Esophagus muscularis mucosa (tissue), 4 donors: ENCODE measurements around the gene OLFM2.

Source experiments
- EP300 ChIP-seq: sonication (generic); formaldehyde crosslinking; IDR thresholded peaks from one replicate; pipeline ENCODE4 v1.6.1; 2017; ENCODE audit warnings: antibody characterized with exemption
- POLR2A ChIP-seq: fragments of 450-650 bp; IDR thresholded peaks from one replicate; pipeline ENCODE4 v1.6.1; 2017; ENCODE audit warnings: antibody characterized with exemption, moderate library complexity, mild to moderate bottlenecking, low read depth
- POLR2AphosphoS5 ChIP-seq, 2 donors: sonication (generic); formaldehyde crosslinking; IDR thresholded peaks; one replicate each; pipeline ENCODE4 v1.6.1; 2017; ENCODE audit warnings: antibody characterized with exemption in 2 of 2
- TF ChIP-seq, protein P1 (sequence below), 3 experiments: fragments of 200-600 bp in 2 of 3; fragments of 450-650 bp in 1 of 3; sonication (generic) in 2 of 3; IDR thresholded peaks; one replicate each; pipeline ENCODE4 v1.5.1; 2017 to 2019; ENCODE audit warnings: antibody characterized with exemption in 3 of 3, mild to moderate bottlenecking in 2 of 3, moderate library complexity in 1 of 3

DNA sequence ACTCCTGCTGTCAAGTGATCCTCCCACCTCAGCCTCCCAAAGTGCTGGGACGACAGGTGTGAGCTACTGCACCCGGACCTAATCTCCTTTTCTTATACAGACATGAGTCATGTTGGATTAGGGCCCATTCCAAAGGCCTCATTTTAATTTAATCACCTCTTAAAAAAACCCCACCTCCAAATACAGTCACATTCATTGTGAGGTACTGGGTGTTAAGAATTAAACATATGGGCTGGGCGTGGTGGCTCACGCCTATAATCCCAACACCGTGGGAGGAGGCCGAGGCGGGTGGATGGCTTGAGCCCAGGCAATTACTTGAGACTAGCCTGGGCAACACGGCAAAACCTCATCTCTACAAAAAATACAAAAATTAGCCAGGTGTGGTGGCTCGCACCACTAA lies 54.6 kb downstream of the OLFM2 start:
- TF ChIP-seq POLR2AphosphoS5 (IDR thresholded peaks at IDR 0.05) (no peak), POLR2A (no peak), EP300 (no peak)
- TF ChIP-seq, protein P1, sequence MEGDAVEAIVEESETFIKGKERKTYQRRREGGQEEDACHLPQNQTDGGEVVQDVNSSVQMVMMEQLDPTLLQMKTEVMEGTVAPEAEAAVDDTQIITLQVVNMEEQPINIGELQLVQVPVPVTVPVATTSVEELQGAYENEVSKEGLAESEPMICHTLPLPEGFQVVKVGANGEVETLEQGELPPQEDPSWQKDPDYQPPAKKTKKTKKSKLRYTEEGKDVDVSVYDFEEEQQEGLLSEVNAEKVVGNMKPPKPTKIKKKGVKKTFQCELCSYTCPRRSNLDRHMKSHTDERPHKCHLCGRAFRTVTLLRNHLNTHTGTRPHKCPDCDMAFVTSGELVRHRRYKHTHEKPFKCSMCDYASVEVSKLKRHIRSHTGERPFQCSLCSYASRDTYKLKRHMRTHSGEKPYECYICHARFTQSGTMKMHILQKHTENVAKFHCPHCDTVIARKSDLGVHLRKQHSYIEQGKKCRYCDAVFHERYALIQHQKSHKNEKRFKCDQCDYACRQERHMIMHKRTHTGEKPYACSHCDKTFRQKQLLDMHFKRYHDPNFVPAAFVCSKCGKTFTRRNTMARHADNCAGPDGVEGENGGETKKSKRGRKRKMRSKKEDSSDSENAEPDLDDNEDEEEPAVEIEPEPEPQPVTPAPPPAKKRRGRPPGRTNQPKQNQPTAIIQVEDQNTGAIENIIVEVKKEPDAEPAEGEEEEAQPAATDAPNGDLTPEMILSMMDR (IDR thresholded peaks at IDR 0.05): no peak
